IPS-NIHi11 (cell line): Measurements from ENCODE around the gene PPP2R5C.
A peak's percentile ranks its signal among the peaks of the same experiment; 100 is the strongest.
"Not testable (repeated sequence)": the region's sequence is repeated elsewhere in the genome, so short reads cannot be mapped to it uniquely, and the experiment has no call there.

Source experiments
- DNase-seq: peaks from one replicate; pipeline ENCODE4 v3.0.0; 2012; ENCODE audit warnings: mixed read lengths, low spot score

PPP2R5C gene

DNA sequence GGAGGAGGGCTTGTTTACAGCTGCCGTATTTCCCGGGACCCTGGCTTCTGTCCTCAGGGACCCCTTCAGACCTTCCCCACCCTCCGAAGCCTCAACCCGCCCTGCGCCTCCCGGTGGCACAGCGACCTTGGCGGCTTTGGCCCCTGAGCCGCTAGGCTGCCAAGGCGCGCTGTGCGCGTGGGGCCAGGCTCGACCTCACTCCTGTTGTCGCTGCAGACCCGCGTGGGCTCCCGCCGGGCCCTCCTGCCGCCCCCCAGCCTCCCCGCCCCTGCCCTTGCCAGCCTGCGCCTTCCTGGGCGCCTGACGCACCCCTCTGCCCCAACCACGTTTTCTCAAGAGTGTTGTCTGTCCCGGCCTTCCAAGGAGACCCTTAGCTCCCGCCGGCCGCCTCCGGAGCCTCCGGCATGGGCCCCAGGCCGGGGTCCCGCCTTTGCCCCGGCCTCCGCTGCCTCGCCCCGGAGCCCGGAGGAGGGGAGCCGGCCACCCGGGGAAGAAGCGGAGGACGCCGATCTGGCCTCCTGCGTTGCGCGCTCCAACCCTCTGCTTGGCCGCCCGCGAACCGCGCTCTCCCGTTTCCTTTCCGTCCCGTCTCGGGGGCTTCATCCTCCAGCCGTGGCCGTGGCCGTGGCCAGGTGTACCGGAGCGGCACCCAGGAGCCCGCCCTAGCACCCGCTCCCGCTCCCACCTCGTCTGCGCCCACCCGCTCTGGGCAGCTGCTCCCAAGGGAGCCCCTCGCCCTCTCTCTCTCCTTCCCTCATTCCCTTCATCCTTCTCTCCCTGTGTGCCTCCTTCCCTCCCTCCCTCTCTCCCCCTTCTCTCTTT is 19.9 kb downstream of the PPP2R5C start:
- DNase-seq: peak; percentile 29

DNA sequence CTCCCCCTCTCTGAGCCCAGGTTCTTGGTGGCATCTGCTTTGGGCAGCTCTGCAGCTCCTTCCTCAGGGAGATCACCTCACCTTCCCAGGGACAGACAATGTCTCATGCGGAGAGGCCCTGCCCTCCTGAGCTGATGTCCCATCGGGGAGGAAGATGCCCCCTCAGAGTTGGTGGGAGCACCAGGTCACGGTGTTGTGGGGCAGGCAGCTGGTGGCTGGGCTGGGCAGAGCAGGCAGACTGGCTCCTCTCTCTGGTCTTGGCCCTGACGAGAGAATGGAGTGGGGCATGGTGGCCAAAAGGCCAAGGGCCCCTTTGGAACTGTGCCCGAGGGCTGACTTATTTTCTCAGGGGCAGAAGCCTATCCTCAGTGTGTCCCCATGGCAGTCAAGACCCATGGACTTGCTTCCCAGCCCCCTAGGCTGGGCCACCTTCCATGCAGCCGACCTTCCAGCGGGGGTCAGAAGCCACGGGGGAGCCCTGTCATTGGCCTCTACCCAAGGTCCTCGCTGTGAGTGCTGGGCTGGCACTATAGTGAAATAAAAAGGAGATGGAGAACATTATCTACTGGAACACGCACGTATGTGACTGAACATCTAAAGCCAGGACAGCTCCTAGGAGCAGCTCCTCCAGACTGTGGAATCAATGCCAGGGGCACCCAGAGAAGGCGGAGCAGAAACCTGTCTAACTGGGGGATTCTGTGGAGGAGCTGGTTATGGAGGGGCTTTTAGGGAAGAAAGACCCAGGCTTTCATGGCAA is 21.9 kb downstream of the PPP2R5C start:
- DNase-seq: no peak

DNA sequence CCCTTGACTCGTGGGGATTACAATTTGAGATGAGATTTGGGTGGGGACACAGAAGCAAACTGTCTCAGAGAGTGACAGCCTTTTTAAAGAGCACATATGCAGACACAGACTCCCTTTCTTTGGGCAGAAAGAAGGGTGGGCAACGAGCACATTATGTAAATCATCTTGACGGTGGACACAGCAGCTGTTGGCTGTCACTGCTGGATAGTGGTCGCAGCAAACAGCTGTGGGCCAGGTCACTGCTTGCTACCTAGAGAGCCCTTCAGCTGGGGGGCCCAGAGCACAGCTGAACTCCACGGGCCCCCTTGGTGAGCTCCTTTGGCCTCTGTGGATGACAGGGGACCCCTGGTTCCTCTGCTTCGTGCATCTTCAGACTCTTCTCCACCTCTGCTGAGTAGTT is 23.1 kb downstream of the PPP2R5C start:
- DNase-seq: no peak

DNA sequence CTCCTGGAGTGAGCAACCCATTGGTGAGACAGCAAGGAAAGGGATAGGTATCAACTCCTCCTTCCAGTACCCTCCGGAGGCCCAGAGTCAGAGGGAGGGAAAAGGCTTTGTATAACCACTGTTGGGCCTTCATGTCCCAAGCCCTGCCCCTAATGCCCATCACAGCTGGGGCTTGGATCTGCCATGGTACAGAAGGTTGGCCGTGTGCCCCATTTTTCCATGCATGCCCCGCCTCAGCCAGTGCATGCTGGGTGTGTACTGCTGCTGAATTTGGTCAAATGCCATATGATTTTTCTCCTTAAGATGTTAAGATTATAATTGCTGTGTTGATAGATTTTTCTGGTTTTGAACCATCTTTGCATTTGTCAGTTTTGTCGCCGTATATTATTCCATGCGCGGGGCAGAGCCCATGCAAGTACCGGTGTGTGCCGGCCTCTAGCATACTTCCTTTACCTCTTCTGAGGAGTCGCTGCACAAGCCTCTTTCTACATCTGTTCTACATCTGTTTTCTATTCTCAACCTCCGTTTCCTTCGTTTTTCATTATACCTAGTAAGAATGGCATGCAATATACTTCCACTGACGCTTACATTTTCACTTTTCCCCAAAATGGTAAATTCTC is 26.6 kb downstream of the PPP2R5C start:
- no peak for DNase-seq

DNA sequence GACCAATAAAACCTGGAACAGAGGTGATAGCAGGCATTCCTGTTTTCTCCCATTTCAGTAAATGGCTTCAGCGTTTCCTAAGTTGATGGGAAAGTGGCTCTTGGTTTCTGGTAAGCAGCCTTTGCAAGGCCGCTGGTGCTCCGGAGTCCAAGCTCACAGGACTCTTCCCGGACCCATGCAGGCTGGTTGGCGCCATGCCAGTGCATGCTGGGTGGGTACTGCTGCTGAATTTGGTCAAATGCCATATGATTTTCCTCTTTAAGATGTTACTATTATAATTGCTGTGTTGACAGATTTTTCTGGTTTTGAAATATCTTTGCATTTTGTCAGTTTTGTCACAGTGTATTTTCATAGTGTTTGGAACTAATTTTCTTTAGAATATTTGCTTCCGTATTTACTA is 27.7 kb downstream of the PPP2R5C start:
- no peak for DNase-seq

DNA sequence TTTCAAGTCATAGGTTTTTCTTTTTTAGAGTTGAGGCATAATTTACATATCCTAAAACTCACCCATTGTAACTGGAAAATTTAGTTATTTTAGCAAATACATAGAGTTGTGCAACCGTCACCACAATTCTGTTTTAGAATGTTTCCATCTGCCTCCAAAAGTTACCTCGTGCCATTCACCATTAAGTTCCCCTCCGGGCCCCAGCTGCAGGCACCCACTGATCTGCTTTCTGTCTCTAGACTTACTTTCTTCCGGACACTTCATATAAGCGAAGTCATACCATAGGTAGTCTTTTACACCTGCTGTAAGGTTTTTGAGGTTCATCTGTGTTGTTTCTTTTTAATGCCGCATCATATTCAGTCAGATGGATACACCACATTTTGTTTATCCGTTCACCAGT is 28.7 kb downstream of the PPP2R5C start:
- no peak for DNase-seq

DNA sequence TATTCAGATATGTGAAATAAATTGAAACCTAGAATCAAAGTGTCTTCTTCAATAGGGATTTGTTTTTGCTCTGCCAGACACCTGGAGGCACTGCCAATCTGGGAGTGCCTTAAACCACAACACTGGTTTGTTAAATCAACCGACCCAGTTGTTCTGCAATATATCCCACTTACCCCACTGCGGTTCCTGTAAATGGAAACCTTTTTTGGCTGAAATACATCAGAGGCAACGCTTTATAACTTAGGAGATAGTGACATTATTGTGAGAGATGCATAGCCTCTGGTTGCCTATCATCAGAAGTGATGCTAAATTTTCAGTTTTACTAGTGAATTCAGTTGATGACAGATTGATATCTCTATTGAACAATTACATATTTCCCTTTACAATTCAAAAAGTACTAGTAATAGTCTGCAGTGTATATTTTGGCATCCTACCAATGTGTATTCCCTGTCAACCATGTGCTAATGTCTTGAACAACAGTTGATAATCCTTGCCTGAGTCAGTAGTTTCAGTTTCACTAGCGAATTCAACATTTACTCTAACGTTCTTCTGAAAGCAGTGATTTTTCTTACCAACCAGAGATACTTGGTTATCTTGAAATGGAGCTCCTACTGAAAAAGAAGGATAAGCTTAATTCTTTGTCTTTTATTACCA is 30.5 kb downstream of the PPP2R5C start:
- DNase-seq: no peak

DNA sequence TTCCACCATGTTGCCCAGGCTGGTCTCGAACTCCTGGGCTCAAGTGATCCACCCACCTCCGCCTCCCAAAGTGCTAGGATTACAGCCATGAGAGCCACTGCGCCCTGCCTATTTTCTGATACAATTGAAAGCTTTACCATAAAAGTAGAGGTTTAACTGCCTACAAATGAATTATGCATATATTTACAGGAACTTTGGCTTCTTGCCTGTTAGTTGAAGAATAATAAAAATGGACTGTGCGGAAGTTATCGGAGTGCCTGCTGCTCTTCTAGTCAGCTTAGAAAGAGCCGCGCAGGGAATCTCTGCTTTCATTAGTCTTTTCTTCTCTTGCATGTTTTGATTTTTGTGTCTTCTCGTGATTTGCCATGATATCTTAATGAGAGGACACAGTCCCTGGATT is 34.5 kb downstream of the PPP2R5C start:
- DNase-seq: no peak

DNA sequence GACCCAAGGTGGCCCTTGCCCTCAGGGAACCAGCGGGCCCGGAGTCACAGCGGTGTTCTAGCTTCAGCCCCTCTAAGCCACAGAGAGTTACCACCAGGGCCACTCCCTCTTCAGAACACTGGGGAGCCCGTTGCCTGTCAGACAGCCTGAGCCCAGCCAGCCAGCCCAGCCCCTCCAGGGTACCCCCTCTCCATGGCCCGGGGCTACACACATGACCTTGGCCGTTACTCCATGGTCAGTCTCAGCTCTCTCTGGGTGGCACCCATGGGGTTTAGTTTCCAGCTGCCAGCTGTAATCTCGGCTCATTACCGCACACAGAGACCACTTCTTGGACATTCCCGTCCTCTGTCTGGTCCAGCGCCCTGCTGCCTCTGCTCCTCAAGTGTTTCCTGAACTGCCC is 35.0 kb downstream of the PPP2R5C start:
- no peak for DNase-seq

DNA sequence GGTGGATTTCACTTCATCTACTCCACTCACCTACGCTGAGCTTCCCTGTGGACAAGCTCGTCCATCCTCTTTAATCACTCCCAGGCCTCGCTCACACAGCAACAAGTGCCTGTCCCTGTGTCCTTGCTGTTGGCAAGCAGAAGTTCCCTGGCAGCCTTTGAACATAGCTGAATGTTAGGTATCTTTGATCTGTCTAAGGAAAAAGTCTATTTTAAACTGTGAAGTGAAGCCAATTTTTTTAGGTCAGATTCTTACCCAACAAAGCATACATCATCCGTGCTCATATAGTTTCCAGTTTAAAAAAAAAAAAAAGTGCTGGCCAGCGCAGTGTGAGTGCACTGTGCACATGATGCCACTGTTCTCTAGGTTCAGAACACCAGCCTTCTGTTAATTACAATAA is 36.3 kb downstream of the PPP2R5C start:
- no peak for DNase-seq

DNA sequence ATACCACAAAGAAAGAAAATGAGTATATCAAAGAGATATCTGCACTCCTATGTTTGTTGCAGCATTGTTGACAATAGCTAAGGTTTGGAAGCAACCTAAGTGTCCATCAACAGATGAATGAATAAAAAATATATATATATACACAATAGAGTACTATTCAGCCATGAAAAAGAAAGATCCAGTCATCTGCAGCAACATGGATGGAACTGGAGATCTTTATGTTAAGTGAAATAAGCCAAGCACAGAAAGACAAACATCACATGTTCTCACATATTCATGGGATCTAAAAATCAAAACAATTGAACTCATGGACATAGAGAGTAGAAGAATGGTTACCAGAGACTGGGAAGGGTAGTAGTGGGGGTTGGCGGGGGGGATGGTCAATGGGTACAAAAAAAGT is 42.9 kb downstream of the PPP2R5C start:
- not testable (repeated sequence) for DNase-seq

DNA sequence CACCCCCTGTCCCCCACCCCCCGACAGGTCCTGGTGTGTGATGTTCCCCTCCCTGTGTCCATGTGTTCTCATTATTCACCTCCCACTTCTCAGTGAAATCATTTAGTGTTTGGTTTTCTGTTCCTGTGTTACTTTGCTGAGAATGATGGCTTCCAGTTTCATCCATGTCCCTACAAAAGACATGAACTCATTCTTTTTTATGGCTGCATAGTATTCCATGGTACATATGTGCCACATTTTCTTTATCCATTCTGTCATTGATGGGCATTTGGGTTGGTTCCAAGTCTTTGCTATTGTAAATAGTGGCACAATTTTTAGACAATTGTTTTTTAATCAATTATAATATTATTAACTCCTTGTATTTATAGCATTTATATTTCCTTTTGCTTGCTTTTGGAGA is 44.7 kb downstream of the PPP2R5C start:
- not testable (repeated sequence) for DNase-seq

DNA sequence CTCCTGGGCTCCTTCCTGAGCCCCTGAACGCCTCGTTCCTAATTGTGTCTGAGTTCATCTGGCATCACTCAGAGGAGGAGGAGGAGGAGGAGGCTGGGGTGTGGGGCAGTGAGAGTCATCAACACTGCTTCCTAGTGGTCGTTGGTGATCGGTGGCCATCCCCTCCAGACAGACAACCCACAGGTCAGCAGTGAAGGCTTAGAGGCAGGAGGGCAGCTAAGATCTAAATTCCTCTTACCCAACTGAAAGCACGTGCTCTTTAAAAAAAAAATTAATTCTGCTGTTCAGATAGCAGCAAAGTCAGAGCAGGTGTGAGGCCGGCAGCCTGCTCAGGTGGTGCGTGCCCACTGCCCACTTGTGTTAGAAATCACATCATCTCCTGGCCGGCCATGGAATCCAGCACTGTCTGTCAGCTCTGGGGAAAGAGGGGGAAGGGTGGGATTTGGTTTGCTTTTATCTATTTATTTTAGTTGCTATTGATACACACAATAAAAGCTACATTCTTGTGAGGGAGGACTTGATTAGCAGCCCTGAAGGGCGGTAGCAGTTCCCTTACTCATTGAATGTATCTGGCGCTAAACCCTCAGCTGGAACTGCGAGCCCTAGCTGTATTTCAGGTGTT is 46.6 kb downstream of the PPP2R5C start:
- DNase-seq: peak; percentile 56

DNA sequence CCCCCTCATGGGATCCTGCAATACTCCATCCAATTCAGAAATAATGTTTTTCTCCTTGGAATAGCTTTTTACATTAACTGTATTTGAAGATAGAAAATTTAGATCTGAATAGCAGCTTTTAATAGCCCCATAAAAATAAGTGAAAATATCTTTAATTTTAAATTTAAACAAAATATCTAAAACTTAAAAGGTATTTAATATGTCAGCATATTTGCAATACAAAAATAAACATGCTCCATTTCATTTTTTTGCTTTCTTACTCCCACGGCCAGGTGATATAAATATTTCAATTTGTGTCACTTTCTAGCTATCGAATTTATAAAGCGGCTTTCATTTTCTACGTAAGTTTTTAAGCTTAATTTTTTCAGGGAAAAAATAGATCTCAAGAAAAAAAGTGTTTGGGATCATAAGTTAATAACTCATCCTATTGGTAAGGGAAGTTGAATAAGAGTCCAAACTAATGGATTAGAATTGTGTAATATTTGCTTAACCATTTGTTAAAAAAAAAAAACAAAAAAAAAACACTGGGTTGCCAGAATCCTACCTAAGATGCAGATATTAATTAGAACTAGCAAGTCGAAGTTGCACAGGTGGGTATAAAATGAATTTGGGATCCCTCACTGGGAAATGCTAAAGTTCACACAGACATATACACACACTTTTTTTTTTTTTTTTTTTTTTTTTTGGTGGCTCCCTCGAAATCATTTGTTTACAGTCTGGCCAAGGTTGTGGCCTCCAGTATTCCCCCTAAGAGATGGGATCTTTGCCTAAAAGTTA is 47.6 kb downstream of the PPP2R5C start:
- no peak for DNase-seq

DNA sequence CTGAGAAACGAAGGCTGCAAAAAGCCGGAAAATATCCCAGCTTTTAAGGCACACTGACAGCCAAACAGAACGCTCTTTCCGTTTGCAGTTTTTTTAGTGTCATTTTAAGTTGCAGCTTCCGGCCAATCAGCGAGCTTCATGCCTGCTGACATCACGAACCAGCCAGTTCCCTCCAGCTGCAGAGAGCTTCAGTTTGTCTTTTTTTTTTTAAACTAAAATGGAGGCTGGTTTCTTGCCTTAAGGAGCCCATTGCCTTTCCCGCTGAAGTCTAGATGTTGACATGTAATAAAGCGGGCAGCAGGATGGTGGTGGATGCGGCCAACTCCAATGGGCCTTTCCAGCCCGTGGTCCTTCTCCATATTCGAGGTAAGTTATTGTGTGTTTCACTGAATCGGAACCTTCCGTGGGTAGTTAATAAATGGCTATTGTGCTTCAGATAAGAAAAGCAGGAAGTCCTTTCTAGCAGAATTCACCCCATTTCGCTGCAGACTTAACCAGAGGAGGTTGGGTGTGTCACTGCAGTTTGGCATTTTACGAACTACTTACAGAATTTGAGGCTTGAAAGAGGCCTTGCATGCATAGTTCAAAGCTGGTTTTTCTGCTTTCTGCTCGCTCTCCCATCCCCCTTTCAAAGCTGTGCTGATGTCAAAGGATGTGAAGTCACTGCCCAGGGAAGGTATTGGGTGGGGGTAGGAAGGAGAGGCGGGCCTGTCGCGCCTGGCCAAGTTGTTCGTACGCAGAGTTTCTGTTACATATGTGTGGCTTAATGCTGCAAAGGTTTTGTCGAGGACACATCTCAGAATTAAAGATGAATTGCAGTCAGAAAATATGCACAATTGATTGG is 48.4 kb downstream of the PPP2R5C start:
- DNase-seq: peak; percentile 83

DNA sequence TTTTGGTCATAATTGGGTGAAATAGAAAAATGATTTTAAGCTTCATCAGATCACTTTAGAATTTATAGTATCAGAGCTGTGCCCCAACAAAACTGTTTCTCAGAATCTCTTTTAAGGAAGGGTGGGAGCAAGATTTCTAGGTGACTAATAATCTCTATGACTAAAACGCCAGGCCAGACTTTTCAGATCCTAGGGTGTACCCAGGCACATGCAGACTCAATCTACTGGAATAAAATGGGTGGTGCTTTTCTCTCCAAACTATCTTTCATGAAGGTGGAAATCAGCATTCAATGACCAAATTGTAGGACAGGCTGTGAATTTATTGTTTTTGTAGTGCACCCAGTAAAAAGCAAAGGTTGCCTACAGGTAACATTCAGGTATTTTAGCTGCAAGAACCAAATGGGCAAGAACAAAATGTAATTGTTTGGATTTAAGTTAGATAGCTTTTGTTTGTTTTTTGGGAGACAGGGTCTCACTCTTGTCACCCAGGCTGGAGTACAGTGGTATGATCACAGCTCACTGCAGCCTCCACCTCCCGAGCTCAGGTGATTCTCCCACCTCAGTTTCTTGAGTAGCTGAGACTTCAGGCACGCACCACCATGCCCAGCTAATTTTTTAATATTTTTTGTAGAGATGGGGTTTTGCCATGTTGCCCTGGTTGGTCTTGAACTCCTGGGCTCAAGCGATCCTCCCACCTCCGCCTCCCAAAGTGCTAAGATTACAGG is 49.5 kb downstream of the PPP2R5C start:
- DNase-seq: no peak

DNA sequence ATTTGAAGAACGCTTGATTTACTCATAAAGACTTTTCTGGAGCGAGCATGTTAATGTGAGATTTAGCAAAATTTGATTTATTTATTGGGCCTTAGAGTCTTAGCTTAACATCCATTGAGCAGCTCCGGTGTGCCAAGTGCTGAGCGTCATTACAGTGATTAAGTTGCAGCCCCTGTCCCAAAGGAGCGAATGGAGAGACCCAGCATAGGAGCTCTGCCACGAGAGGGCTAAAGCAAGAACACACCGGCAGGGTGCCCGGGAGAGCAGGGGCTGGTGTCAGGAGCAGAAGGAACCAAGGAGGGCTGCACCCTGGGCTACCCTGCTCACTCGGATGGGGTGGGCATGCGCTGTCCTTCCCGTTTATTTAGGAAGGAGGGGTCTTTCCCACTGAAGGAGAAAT is 50.6 kb downstream of the PPP2R5C start:
- DNase-seq: no peak

DNA sequence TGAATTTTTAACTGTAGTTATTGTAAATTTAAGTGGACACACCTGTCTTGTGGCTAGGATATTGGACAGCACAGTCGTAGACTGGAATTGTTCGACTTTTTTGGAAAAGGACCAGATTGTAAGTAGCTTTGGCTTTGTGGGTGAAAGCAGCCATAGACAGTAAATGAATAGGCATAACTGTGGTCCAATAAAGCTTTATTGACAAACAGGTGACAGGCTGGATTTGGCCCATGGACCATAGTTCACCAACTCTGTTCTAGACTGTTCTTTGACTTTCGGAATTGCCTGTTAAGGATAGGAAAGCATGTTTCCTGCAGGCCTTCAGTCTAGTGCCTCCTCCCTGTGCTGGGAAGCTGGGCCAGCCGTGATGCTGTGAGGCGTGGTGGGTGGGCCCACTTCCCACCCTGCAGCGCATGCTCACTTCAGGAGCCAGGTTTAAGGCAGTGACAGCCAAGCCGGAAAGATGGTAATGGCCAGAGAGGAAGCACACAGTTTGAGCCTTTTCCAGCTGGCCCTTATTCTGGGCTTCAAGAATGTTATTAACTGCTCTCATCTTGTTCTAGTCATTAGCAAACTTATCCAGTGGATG is 51.8 kb downstream of the PPP2R5C start:
- DNase-seq: no peak

DNA sequence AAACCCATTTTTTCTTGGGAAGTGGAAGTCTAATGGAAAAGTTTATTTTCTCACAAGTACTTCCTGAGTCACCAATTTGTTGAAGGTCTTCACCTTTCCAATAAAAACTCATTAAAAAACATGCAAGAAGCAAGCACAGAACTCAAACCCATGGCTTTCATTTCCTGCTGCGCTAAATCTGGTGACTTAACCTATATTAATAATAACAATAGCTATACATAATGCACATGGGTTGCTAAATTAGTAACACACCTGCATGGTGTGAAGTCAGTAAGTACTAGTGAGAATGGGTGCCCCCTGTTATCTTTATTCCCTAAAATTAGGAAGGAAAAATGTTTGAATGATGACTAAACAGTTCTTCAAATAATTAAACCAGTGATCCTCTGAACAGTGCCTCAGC is 52.3 kb downstream of the PPP2R5C start:
- no peak for DNase-seq
